ENCODE data around the gene NSD1. TPM values are rescaled to one million over a fixed set of nuclear protein-coding genes. Genes with fewer than 3 reads are reported as not detected.

NSD1 gene
- total and polyA plus RNA-seq, 2 of the 8 experiments (the other 6 are each of a cell fraction or from before 2014, with no cell fraction given): 22.8 to 168 TPM

DNA sequence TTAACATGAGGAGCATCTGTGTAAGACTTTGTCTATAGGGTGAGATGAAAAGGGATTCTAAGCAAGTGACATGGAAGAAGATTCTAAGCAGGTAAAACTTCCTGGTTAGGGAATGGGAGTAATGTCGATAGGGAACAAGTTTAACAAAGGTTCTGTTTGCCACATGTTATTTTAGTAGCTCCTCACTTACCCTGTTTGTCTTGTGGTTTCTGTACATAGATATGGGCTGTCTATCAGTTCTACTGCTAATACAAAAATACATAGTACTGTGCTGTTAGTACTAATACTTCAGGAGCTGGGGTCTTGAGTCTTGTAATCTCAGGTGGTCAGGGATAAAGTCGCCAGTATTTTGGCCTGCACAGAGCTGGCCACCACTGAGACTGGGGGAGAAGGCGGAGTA lies 137.1 kb downstream of the NSD1 start:
- no peak overlapping the region for H4K5ac ChIP-seq (ENCODE audit: insufficient read length, low read depth, low read length)
- H4K91ac ChIP-seq (replicated peaks; ENCODE audit: insufficient read length, low read length): no peak overlapping the region
- peaks cover 0 to 2% of the 10 kb centered on the region in 2 experiments for H4K20me1 ChIP-seq (replicated peaks in 1 of 2; ENCODE audit: control insufficient read depth in 1 of 2, insufficient read depth in 2 of 2, low read length in 2 of 2)
- no peak overlapping the region for H3K23ac ChIP-seq (ENCODE audit: insufficient read length)
- no peak overlapping the region for H3K4me2 ChIP-seq (ENCODE audit: insufficient read depth in 1 of 2, low read depth in 2 of 2, low read length in 2 of 2)
- ChIA-PET CTCF (ENCODE audit: partially characterized antibody) (interaction anchor here (0.8 to 4.9 kb wide), 3 partner anchors 39 to 159 kb away, joined by 3 to 23 read pairs (median 3); no protein-coding TSS in a partner anchor), POLR2A (ENCODE audit: partially characterized antibody) (interaction anchor here (0.9 to 1.8 kb wide), 3 partner anchors 18 to 108 kb away, joined by 3 to 5 read pairs (median 3); no protein-coding TSS in a partner anchor)
- 0 out of 2 replicates have a peak, but pooled peaks cover 2% of the 10 kb centered on the region for H3K79me1 ChIP-seq (ENCODE audit: low read depth, low read length)
- no peak overlapping the region for H2BK15ac ChIP-seq (ENCODE audit: low read length)
- no peaks in the 10 kb centered on the region for H3K9me3 ChIP-seq (ENCODE audit: insufficient read depth in 2 of 2, low read depth in 1 of 2, low read length in 1 of 2)
- H3K18ac ChIP-seq (ENCODE audit: extremely low read depth, low read length): no peak overlapping the region
- TF ChIP-seq GTF2F1 (IDR thresholded peaks at IDR 0.05; ENCODE audit: borderline replicate concordance, low read depth, low read length): no peak
- no peak for TF ChIP-seq RXRA (IDR thresholded peaks at IDR 0.05; ENCODE audit: insufficient read depth, low read depth, low read length)
- no peak for TF ChIP-seq EP300 (IDR thresholded peaks at IDR 0.05; ENCODE audit: borderline replicate concordance in 1 of 2, low read depth in 2 of 2, low read length in 2 of 2)
- TF ChIP-seq, protein P1, sequence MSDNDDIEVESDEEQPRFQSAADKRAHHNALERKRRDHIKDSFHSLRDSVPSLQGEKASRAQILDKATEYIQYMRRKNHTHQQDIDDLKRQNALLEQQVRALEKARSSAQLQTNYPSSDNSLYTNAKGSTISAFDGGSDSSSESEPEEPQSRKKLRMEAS (IDR thresholded peaks at IDR 0.05): no peak
- TF ChIP-seq NANOG (IDR thresholded peaks at IDR 0.05; ENCODE audit: insufficient read depth, low read depth, low read length, poor library complexity, severe bottlenecking): no peak
- no peaks in the 10 kb centered on the region for H3K79me2 ChIP-seq (ENCODE audit: control insufficient read depth in 1 of 2, insufficient read depth in 2 of 2, low read length in 2 of 2)
- no peak for FAIRE-seq
- H2AK5ac ChIP-seq (ENCODE audit: low read depth, low read length): no peak overlapping the region
- DNase-seq (ENCODE audit: low read depth in 1 of 2, low spot score in 2 of 2): no peak
- WGBS, 2 experiments (ENCODE audit: extremely low coverage in 1 of 2, insufficient coverage in 1 of 2, insufficient read length in 1 of 2, insufficient replicate concordance in 2 of 2, low coverage in 1 of 2, low lambda C conversion rate in 2 of 2, missing lambda C conversion rate in 1 of 2): 98% methylated on average over 3 of the region's 3 CpGs; no CpG with 5 or more reads in 1 of the 2 experiments
- no peaks in the 10 kb centered on the region for H3K4me1 ChIP-seq (replicated peaks in 1 of 4; ENCODE audit: control insufficient read depth in 3 of 4, insufficient read depth in 4 of 4, low read length in 3 of 4)
- H2BK5ac ChIP-seq (ENCODE audit: low read depth, low read length): no peak overlapping the region
- H3K36me3 ChIP-seq (ENCODE audit: control insufficient read depth in 2 of 4, insufficient read depth in 4 of 4, low read length in 3 of 4): peaks cover 39 to 87% (median 62%) of the 10 kb centered on the region in 4 experiments
- H3K4ac ChIP-seq (replicated peaks; ENCODE audit: insufficient read length, low read depth, low read length): no peak overlapping the region
- H3K27ac ChIP-seq (ENCODE audit: low read depth, low read length): no peak overlapping the region
- no peak overlapping the region for H2BK12ac ChIP-seq (ENCODE audit: low read depth, low read length)
- no peak overlapping the region for H2BK20ac ChIP-seq (ENCODE audit: low read length)
- H3K4me3 ChIP-seq (ENCODE audit: extremely low read depth in 1 of 4, insufficient read depth in 2 of 4, low read depth in 3 of 4, low read length in 4 of 4): no peak overlapping the region
- H2AFZ ChIP-seq (ENCODE audit: low read length): no peak overlapping the region
- H4K8ac ChIP-seq (ENCODE audit: extremely low read depth, insufficient read depth, low read length): no peak overlapping the region
- H2BK120ac ChIP-seq (replicated peaks; ENCODE audit: low read depth, low read length): no peak overlapping the region
- H3K14ac ChIP-seq (ENCODE audit: insufficient read length): no peak overlapping the region
- no peaks in the 10 kb centered on the region for H3K27me3 ChIP-seq (replicated peaks in 1 of 4; ENCODE audit: control insufficient read depth in 3 of 4, extremely low read depth in 1 of 4, insufficient read depth in 3 of 4, low read length in 3 of 4)
- H3K23me2 ChIP-seq (ENCODE audit: low read depth, low read length): no peaks in the 10 kb centered on the region
- H3K56ac ChIP-seq (replicated peaks; ENCODE audit: insufficient read length, low read depth, low read length): no peak overlapping the region
- H3K9ac ChIP-seq (replicated peaks in 1 of 4; ENCODE audit: extremely low read depth in 1 of 4, low read depth in 3 of 4, low read length in 3 of 4): no peak overlapping the region
